Left lung (tissue), 10 donors: Measurements from ENCODE around the gene ITGA1. TPM values are rescaled to one million over a fixed set of nuclear protein-coding genes. Genes with fewer than 3 reads are reported as not detected.
A peak's percentile ranks its signal among the peaks of the same experiment; 100 is the strongest.
"Not testable (repeated sequence)": the region's sequence is repeated elsewhere in the genome, so short reads cannot be mapped to it uniquely, and the experiment has no call there.

ENCODE experiments used
- ATAC-seq: fragments of 200-7000 bp; cut with Tn5 transposase; one replicate; pipeline ENCODE4 v1.9.1; 2020; ENCODE audit warnings: moderate library complexity
- DNase-seq, 4 donors: peaks; one replicate each; pipeline ENCODE4 v3.0.0-alpha.2; 2013 to 2020
- H3K27ac ChIP-seq, 2 donors: fragments of 200-600 bp; sonication (generic) in 1 of 2; one replicate each; pipeline versions ENCODE4 v1.5.0 to v1.8.0; 2020 to 2021
- H3K27me3 ChIP-seq, 2 donors: fragments of 200-600 bp; sonication (generic) in 1 of 2; one replicate each; pipeline versions ENCODE4 v1.5.0 to v1.8.0; 2020 to 2021
- H3K36me3 ChIP-seq, 2 donors: fragments of 200-600 bp; sonication (generic) in 1 of 2; one replicate each; pipeline versions ENCODE4 v1.5.0 to v1.8.0; 2020 to 2021
- H3K4me1 ChIP-seq, 2 donors: fragments of 200-600 bp; one replicate each; pipeline ENCODE4 v1.8.0; 2021
- H3K4me3 ChIP-seq, 2 donors: fragments of 200-600 bp; sonication (generic) in 1 of 2; one replicate each; pipeline versions ENCODE4 v1.5.0 to v1.8.0; 2020 to 2021; ENCODE audit warnings: mild to moderate bottlenecking in 1 of 2
- H3K9me3 ChIP-seq, 2 donors: fragments of 200-600 bp; sonication (generic) in 1 of 2; one replicate each; pipeline versions ENCODE4 v1.5.0 to v1.8.0; 2020 to 2021
- CTCF ChIP-seq, 2 donors: fragments of 200-600 bp; sonication (generic) in 1 of 2; IDR thresholded peaks; one replicate each; pipeline versions ENCODE4 v1.5.0 to v1.8.0; 2021; ENCODE audit warnings: antibody characterized with exemption in 2 of 2
- intact Hi-C, 2 donors: fragments of 100-400 bp; cut with DNase I; formaldehyde crosslinking; loops; one replicate each; pipeline versions ENCODE4 v1.11.2 to v1.14.2; 2022
- polyA plus RNA-seq, 6 donors: library from polyadenylated mRNA; unstranded; fragments of 120-200 nt; gene quantifications; one replicate each; pipeline ENCODE4 v1.2.1, GENCODE V29; 2013; ENCODE audit not compliant: insufficient read length in 6 of 6
- total RNA-seq, 2 donors: library from RNA; stranded (reverse); fragmentation: NEBNext Ultra II Directional; extraction: Animal tissue kit (Norgen Biotek cat#: 25700); gene quantifications; one replicate each; pipeline ENCODE4 v1.2.1, GENCODE V29; 2021
- donor health status: DM: no; HTN: yes; CAD: no.
- donor health status: DM: no; HTN: no; CAD: no.

Gene ITGA1
- total and polyA plus RNA-seq, 8 donors: 67.8 to 127 (median 88.2) TPM

DNA sequence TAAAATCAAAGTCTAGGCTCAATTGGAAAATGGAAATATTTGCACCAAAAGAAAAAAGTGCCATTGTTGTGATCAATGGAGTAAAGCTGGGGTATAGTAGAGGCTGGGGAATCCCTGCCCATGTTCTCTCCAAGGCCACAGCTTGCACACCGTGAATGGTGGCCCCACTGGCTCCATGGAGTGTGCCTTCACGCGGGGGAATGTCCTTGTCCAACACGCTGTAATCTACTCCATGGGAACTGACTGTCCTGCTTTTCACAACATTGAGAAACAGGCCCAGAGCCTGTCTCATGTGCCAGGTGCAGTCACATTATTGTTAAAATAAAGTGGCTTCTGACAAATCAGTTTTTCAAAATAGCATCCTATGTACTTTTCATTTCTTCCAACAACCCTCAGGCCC is 168.3 kb downstream of the ITGA1 start:
- no peak for TF ChIP-seq CTCF (IDR thresholded peaks at IDR 0.05)
- intact Hi-C loops: no loop called here
- H3K36me3 ChIP-seq: peaks cover 0 to 6% of the 10 kb centered on the region in 2 donors

GRCh38 chr5:52956915-52957747 is 169.4 kb downstream of the ITGA1 start:
- Histone ChIP-seq H3K4me1 (no peaks in the 10 kb centered on the region), H3K9me3 (no peaks in the 10 kb centered on the region), H3K36me3 (peaks cover 0 to 6% of the 10 kb centered on the region in 2 donors), H3K27ac (no peak overlapping the region), H3K27me3 (no peaks in the 10 kb centered on the region), H3K4me3 (no peak overlapping the region)
- TF ChIP-seq CTCF (IDR thresholded peaks at IDR 0.05): no peak
- DNase-seq: no peak
- intact Hi-C loops: no loop called here
- no peak for ATAC-seq

More for the DNA sequence above, 168.3 kb downstream of the ITGA1 start:
- Histone ChIP-seq H3K27me3 (no peaks in the 10 kb centered on the region), H3K4me1 (no peaks in the 10 kb centered on the region), H3K4me3 (no peak overlapping the region), H3K9me3 (no peaks in the 10 kb centered on the region), H3K27ac (no peak overlapping the region)
- ATAC-seq (no peak), DNase-seq (peak in 1 of 4 donors; percentile 42)

- Histone ChIP-seq H3K36me3 (no peaks in the 10 kb centered on the region), H3K4me3 (no peak overlapping the region), H3K9me3 (no peaks in the 10 kb centered on the region), H3K27ac (no peak overlapping the region), H3K27me3 (no peaks in the 10 kb centered on the region), H3K4me1 (no peaks in the 10 kb centered on the region)
- no peak for TF ChIP-seq CTCF (IDR thresholded peaks at IDR 0.05)
- ATAC-seq (no peak), DNase-seq (peak in 1 of 4 donors; percentile 25)
- intact Hi-C loops: no loop called here
These were observed 173.6 kb downstream of the ITGA1 start for GRCh38 chr5:52961274-52961681.

- Histone ChIP-seq H3K36me3 (no peaks in the 10 kb centered on the region), H3K4me1 (no peaks in the 10 kb centered on the region), H3K27ac (no peak overlapping the region), H3K27me3 (no peaks in the 10 kb centered on the region), H3K9me3 (no peaks in the 10 kb centered on the region), H3K4me3 (no peak overlapping the region)
- intact Hi-C loops: no loop called here
- ATAC-seq: no peak
- TF ChIP-seq CTCF (IDR thresholded peaks at IDR 0.05): no peak
- DNase-seq: no peak
These were observed 175.9 kb downstream of the ITGA1 start for GRCh38 chr5:52963636-52964035.

GRCh38 chr5:52964138-52964537 is 176.4 kb downstream of the ITGA1 start:
- intact Hi-C loops: no loop called here
- DNase-seq: no peak
- Histone ChIP-seq H3K4me3 (no peak overlapping the region), H3K4me1 (no peaks in the 10 kb centered on the region), H3K27me3 (no peaks in the 10 kb centered on the region), H3K27ac (no peak overlapping the region), H3K9me3 (peaks cover 0 to 4% of the 10 kb centered on the region in 2 donors), H3K36me3 (no peaks in the 10 kb centered on the region)
- ATAC-seq: no peak
- TF ChIP-seq CTCF (IDR thresholded peaks at IDR 0.05): no peak

- H3K27ac ChIP-seq, H3K4me3 ChIP-seq, H3K27me3 ChIP-seq, H3K36me3 ChIP-seq, ATAC-seq, H3K4me1 ChIP-seq, H3K9me3 ChIP-seq, intact Hi-C loops: not testable (repeated sequence)
- DNase-seq: peak in 1 of 4 donors; percentile 43
These were observed 188.4 kb downstream of the ITGA1 start for GRCh38 chr5:52976157-52976556.
